ENCODE results near the gene CXCR4.

Gene CXCR4

DNA sequence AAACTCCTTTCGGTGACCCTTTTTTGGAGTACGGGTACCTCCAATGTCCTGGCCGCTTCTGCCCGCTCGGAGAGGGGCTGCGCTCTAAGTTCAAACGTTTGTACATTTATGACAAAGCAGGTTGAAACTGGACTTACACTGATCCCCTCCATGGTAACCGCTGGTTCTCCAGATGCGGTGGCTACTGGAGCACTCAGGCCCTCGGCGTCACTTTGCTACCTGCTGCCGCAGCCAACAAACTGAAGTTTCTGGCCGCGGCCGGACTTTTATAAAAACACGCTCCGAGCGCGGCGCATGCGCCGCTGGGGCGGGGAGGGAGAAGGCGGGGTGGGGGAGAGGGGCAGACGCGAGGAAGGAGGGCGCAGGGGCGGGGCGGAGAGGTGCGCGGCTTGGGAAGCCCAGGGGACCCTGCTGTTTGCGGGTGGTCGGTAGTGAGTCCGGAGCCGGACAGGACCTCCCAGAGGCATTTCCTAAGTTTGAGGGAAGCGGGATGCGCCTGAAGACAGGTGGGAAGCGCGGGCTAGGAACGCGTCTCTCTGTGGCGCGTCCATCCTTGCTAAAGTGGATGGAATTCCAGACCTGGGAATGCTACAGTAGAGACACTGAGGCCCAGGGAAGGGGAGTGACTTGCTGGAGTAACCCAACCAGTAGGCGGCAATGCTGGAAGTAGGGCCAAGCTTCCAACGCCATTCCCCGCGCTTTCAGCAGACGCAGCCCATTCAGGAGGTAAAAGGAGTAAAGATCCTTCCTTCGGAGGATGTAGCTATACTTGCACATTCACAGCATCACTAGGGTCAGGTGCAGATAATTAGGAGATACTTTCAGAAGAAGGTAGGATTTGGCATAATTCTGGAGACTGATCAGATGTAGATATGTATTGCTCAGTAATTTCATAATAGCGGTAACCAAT, at the start of gene CXCR4:
Gene CXCR4 (minus strand): TSS at position 241 of the 910 bp plus-strand sequence. CDS start 89 bp downstream, at position 152.
- peak; percentile 73 for DNase-seq

GRCh38 chr2:136164280-136164776, 46.4 kb upstream of the CXCR4 start:
- no peak for DNase-seq

DNA sequence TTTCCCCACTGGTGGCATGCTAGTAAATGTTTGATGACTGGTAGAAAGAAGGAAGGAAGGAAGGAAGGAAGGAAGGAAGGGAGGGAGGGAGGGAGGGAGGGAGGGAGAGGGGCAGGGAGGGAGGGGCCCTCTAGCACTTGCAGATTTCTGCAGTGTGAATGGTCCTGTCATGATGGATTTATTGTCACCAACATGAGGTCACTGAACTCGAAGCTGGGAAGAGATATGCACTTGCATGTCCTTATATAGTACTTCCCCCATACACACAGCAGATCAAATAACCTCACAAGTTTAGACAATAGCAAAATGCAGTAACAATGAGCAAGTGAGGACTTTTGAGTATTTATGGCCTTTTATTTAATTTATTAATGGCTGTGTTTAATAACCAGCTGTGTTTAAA, 44.5 kb upstream of the CXCR4 start:
- no peak for DNase-seq

GRCh38 chr2:136156411-136156810, 38.5 kb upstream of the CXCR4 start:
- no peak for DNase-seq

DNA sequence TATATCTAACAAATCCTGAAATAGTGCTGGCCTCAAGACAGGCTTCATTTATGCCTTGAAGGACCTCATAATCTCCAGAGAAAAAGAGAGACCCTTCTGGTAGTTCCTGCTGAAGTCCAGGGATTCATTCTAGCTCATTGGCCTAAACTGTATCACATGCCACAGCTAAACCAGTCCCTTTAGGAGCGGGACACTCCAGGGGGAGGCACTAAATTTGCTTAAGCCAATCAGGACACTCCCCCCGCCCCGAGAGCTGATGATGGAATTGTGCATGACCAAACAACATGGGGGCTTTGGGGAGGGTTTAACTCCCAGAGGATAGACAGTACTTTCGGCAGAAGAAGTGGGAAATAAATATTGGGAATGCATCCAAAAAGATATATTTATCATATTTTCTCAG, 36.4 kb upstream of the CXCR4 start:
- DNase-seq, result no peak

DNA sequence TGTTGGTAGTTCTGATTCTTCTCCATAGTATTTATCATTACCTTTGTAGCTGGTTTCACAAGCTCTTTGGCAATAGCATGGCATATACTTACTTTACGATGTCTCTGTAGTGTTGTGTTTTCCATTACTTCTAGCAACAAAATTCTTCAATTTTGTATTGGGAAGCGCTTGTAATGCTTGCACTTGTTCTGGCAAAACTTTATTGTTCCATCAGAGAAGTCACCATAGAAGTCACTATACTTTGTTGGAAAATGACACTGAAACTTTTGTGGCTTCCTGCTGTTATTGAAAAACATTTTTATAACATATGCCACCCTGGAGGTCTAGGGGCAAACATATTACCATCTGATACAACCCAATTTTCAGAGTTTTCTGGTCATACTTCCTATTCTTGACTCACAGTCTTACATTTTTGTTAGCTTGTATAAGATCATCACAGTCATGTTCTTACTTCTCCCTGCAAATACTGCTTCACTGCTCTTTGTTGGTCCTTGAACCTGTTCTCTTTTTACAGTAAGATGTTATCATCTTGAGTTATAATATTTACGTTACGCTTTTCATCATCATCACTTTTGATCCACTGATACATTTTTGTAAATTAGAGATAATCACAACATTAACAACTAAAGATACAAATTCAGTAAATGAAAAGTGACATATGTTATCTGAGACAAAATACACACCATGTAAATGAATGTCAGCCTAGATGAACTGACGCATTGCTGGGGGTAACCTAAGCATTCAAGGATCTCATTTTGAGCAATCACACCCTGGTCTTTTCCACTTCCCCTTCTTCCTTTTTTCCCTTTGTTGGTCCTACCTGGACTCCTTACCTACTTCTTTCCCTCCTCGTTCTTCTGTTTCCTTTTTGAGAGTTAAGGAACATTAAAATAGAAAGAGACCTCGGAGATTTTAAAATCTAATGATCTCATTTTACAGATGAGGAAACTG, 33.3 kb upstream of the CXCR4 start:
- no peak for DNase-seq

GRCh38 chr2:136149011-136149410, 31.1 kb upstream of the CXCR4 start:
- no peak for DNase-seq

DNA sequence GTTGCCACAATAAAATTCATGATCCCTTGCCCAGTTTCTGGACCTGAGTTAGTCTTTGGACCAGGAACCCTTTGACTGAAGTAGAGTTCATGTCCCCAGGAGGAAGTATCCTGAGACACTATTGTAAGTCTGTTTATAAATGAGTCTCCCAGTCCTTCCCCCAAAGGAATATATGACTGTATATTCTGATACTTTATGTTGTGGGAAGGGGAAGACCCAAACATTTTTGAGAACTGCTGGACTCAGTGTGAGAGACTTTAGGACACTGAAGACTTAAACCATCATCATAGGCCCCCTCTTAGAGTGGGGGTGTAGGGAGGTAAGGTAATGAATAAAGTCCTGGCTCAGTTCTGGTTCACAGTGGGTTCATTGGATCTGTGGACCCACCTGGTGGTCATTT, 28.6 kb upstream of the CXCR4 start:
- no peak for DNase-seq

- no peak for DNase-seq
Measured at GRCh38 chr2:136143603-136144451, 25.9 kb upstream of the CXCR4 start.

GRCh38 chr2:136141510-136142149, 23.7 kb upstream of the CXCR4 start:
- DNase-seq, result no peak

DNA sequence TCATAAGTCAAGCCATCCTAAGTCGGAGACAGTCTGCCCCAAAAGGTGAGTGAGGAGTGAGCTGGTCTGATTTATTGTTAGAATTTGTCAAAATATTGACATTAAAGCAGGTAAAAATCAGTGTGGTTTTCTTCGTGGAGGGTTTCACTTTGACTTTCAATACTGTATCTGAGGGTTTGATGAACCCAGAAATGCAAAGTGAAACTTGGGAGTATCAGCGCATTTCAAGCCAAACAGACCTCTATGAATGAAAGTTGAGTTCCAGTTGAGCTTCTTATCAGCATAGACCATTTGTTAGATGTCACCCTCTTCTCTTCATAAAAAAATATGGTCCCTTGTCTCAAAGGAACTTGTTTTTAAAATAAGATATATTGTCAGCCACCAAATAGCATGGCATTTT, 21.7 kb upstream of the CXCR4 start:
- DNase-seq, result no peak

DNA sequence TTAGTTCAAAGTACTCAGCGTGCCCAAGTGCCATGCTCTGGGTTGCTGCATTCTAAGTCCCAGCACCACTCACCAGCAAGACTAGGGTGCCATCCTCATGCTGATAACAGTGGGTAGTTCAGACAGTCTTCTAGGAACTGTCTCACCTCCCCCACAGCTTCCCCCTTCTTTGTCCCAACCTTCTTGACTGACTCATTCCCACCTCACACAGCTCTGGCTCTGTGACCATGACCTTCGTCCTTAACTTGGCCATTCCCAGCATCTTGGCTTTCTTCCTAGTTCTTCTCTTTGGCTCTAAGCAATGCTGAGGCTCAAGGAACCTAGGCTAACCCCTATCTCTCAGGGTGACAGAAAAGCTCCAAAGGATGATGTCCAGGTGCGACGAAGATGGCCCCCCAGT, 20.0 kb upstream of the CXCR4 start:
- DNase-seq, result no peak

DNA sequence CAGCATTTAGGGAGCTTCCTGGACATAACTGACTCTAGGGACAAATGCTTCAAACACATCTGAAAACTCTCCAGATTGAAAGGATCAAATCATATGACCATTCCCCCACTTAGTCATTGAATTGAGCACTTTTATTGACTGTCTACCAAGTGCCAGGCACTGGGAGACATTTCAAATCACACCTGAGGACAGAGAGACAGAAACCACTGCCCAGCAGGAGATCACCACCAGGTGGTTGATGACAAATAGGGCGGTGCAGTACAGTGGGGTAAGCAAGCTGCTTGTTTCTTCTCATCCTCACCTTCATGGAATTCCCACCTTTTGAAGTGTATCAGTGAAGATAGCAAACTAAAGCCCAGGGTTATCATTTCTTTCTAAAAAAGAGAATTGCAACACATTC, 19.0 kb upstream of the CXCR4 start:
- no peak for DNase-seq

DNA sequence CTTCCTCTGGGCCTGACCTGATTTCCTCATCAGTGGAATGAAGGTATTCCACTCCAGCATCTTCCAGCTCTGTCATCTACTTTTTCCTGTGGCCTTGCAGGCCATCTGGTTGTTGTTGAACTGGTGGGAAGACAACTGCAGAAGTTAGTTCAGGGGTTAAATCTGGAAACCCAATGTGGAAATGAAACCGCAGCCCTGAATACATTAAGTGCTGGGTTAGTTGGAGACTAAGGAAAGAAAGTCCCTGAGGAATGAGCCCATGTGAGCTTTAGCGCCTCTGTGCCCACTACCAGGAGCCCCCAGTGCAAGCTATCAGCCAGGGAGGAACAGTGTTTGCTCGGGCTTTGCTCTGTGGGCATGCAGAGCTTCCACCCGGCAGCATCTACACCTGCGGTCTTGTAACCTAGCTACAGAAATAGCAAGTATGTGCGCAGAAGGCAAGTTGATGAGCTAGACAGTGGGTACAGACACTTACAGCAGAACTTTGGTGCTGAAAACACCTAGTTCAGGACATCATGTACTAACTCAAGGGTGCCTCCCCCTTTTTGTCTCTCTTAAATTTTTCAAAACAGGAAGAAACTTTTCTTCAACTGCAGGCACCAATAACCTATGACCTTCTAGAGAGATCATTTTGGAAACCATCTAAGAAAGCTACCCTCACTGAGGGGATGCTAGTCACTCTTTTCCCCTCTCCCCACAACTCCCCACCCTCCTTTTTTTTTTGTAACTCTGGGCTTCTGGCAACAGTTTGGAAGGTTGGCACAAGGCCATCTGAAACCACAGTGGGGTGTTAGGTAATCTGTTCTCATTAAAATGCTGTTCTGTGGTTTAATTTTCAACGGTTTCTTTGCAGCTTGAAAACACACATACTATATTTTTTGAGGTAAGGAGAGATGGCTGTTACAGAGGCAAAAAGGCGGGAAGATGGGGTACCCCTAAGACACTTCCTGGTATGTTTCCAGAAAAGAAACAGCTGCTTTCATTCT, 18.3 kb upstream of the CXCR4 start:
- DNase-seq, result no peak

DNA sequence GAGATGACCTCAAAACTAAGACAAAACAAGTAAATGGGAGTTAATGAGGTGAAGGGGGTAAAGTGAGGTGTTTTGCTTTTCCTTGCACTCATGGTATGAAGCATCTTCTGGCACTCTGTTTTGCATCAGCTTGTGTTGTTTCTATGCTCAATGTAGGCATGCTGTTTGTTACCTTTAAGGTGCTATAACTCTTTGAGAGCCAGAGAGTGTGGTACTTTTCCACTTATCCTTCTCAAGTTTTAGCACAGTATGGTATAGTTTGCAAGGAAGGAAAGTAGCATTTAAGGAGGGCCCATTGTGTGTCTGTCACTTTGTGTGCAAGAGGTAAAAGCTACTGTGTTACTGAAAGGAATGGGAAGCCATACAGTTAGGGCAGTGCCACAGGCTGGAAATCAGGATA, 17.5 kb upstream of the CXCR4 start:
- no peak for DNase-seq

GRCh38 chr2:136134126-136134525, 16.2 kb upstream of the CXCR4 start:
- DNase-seq, result no peak

DNA sequence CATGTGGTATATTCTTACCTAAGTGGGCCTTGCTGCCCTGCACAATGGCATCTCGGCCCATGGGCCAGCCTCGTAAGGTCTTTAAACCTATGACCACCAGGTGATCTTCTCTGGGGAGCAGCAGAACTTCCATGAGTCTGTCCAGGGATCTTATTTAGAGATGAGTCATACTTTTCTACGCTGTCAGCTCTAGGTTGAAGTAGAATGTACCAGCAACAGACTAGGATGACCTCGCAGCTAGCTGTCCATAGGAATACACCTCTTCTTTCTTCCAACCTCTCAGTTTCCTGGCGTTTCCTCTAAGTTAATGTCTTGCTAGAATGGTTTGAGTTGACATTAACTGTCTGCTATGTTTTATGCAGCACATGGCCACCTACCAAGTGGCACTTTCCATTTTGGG, 15.6 kb upstream of the CXCR4 start:
- no peak for DNase-seq

- DNase-seq, result no peak
Measured at GRCh38 chr2:136133176-136133575, 15.2 kb upstream of the CXCR4 start.

GRCh38 chr2:136132825-136133155, 14.8 kb upstream of the CXCR4 start:
- DNase-seq, result no peak

DNA sequence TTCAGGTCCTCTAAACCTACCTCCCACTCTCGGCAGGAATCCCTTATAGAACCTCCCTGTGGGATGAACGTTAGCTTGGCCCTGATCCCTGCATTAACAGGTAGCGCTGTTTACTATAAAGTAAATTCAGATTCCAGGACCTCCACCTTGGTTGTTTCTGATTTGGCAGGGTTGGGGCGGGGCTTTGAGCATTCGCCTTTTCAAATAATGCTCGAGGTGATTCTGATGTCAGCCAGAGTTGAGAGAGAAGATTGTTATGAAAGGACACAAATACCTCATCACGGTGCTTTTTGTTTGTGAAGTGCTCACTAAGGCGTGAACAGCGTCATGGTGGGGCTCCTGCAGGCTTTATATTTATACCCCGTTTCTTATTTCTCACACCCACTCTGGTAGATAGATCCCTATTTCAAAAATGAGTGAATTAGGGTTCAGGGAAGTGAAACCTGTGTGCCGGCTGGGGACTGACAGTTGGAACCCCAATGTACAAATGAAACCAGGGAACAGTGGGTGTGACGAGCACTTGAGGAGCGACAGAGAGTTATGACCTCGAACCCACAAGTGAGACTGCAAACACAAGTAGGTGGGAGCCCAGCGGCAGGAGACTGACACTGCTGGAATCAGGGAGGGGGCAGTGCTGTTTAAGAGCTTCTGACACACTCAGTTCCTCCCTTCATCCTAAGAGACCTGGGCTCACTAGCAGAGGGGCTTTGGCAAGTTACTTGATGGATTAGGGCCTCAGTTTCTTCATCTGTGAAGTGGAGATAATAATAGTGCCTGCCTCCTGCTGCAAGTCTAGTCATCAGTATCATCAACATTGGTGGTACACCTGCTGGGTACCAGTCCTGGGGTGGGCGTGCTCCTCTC, 14.2 kb upstream of the CXCR4 start:
- no peak for DNase-seq

Measured in stimulated activated CD4-positive, alpha-beta T cell treated with anti-CD3 and anti-CD28 coated beads, Interleukin-12 subunit alpha, Interleukin-12 subunit beta, amount 100 ng/mL, for 4 hours (primary cell).